CD14-positive monocyte (primary cell): ENCODE data around the gene ALAD. TPM values are rescaled to one million over a fixed set of nuclear protein-coding genes. Genes with fewer than 3 reads are reported as not detected.

Experiments used
- DNase-seq, 3 donors: peaks; one replicate each; pipeline ENCODE4 v3.0.0-alpha.2; 2011 to 2022
- H2AFZ ChIP-seq: 2 replicates; pipeline ENCODE4 v1.6.0; 2012; ENCODE audit warnings: mild to moderate bottlenecking, low read depth, low read length, inconsistent platforms; ENCODE audit not compliant: insufficient read depth, poor library complexity, severe bottlenecking
- H3K27ac ChIP-seq, 2 donors: 1 replicate in 1 of 2; 2 replicates in 1 of 2; pipeline ENCODE4 v1.5.1; 2012 to 2013; ENCODE audit warnings: low read length in 2 of 2, control low read depth in 1 of 2, inconsistent platforms in 1 of 2, low read depth in 1 of 2, mild to moderate bottlenecking in 1 of 2
- H3K27me3 ChIP-seq, 2 donors: one replicate each; pipeline versions ENCODE4 v1.6.0 to v1.6.1; 2011 to 2013; ENCODE audit warnings: low read length in 2 of 2; ENCODE audit not compliant: control insufficient read depth in 2 of 2, insufficient read depth in 2 of 2
- H3K36me3 ChIP-seq, 2 donors: replicated peaks in 1 of 2; 1 replicate in 1 of 2; 2 replicates in 1 of 2; pipeline versions ENCODE4 v1.5.1 to v1.6.1; 2012 to 2013; ENCODE audit warnings: low read length in 2 of 2, control low read depth in 1 of 2, inconsistent platforms in 1 of 2, mild to moderate bottlenecking in 1 of 2; ENCODE audit not compliant: insufficient read depth in 2 of 2, control insufficient read depth in 1 of 2
- H3K4me1 ChIP-seq, 2 donors: 1 replicate in 1 of 2; 2 replicates in 1 of 2; pipeline versions ENCODE4 v1.5.1 to v1.6.1; 2012 to 2013; ENCODE audit warnings: low read length in 2 of 2, control low read depth in 1 of 2, inconsistent platforms in 1 of 2, mild to moderate bottlenecking in 1 of 2, moderate library complexity in 1 of 2; ENCODE audit not compliant: insufficient read depth in 2 of 2, control insufficient read depth in 1 of 2
- H3K4me2 ChIP-seq: replicated peaks from 2 replicates; pipeline ENCODE3; 2012; ENCODE audit warnings: low read length, moderate library complexity, mild to moderate bottlenecking; ENCODE audit not compliant: poor library complexity, severe bottlenecking; ENCODE audit errors: extremely low read depth
- H3K4me3 ChIP-seq, 3 experiments: fragments of 200-600 bp in 1 of 3; sonication (generic) in 1 of 3; replicated peaks in 1 of 3; 1 replicate in 2 of 3; 2 replicates in 1 of 3; pipeline ENCODE4 v1.5.1; 2011 to 2013; ENCODE audit warnings: low read length in 3 of 3, mild to moderate bottlenecking in 3 of 3, control low read depth in 2 of 3, low read depth in 2 of 3, inconsistent platforms in 1 of 3, moderate library complexity in 1 of 3
- H3K79me2 ChIP-seq: 2 replicates; pipeline ENCODE4 v1.6.0; 2012; ENCODE audit warnings: mild to moderate bottlenecking, control low read depth, inconsistent platforms, low read length, moderate library complexity; ENCODE audit not compliant: insufficient read depth
- H3K9ac ChIP-seq: 2 replicates; pipeline ENCODE4 v1.6.0; 2017; ENCODE audit warnings: low read length, mild to moderate bottlenecking; ENCODE audit not compliant: insufficient read depth, poor library complexity, severe bottlenecking
- H3K9me3 ChIP-seq, 2 donors: replicated peaks in 1 of 2; 1 replicate in 1 of 2; 2 replicates in 1 of 2; pipeline versions ENCODE4 v1.5.1 to v1.6.1; 2012 to 2013; ENCODE audit warnings: low read length in 2 of 2, control low read depth in 1 of 2; ENCODE audit not compliant: control insufficient read depth in 1 of 2, insufficient read depth in 1 of 2
- H4K20me1 ChIP-seq: 2 replicates; pipeline ENCODE4 v1.6.0; 2012; ENCODE audit warnings: mild to moderate bottlenecking, low read length, control low read depth, moderate library complexity; ENCODE audit not compliant: insufficient read depth
- H3K27ac Mint-ChIP-seq, 7 donors: one replicate each; pipeline ENCODE4 v1.8.0; 2020; ENCODE audit warnings: mild to moderate bottlenecking in 7 of 7, mixed read lengths in 7 of 7, moderate library complexity in 6 of 7, inconsistent platforms in 2 of 7
- H3K27me3 Mint-ChIP-seq, 3 donors: one replicate each; pipeline ENCODE4 v1.8.0; 2021 to 2022; ENCODE audit warnings: low read depth in 3 of 3, mild to moderate bottlenecking in 3 of 3, mixed read lengths in 3 of 3, moderate library complexity in 3 of 3, inconsistent platforms in 1 of 3
- H3K36me3 Mint-ChIP-seq, 2 donors: one replicate each; pipeline ENCODE4 v1.8.0; 2020; ENCODE audit warnings: mixed read lengths in 2 of 2, inconsistent platforms in 1 of 2, mild to moderate bottlenecking in 1 of 2
- H3K4me1 Mint-ChIP-seq: one replicate; pipeline ENCODE4 v1.8.0; 2020; ENCODE audit warnings: mild to moderate bottlenecking, mixed read lengths
- H3K4me3 Mint-ChIP-seq, 2 donors: one replicate each; pipeline ENCODE4 v1.8.0; 2020; ENCODE audit warnings: mild to moderate bottlenecking in 2 of 2, mixed read lengths in 2 of 2, moderate library complexity in 1 of 2
- H3K9me3 Mint-ChIP-seq, 7 donors: one replicate each; pipeline ENCODE4 v1.8.0; 2020 to 2022; ENCODE audit warnings: mixed read lengths in 7 of 7, mild to moderate bottlenecking in 6 of 7, moderate library complexity in 6 of 7, inconsistent platforms in 2 of 7
- WGBS: methylation state at CpG from one replicate; pipeline ENCODE4 v1.1.5; 2013; ENCODE audit warnings: missing lambda C conversion rate; ENCODE audit not compliant: insufficient coverage; 5-methylcytosine and 5-hydroxymethylcytosine counted together
- intact Hi-C, 2 donors: fragments of 100-400 bp; cut with micrococcal nuclease; formaldehyde crosslinking; loops; one replicate each; pipeline versions ENCODE4 v1.15.0 to v1.15.1; 2023
- polyA plus RNA-seq, 3 donors: library from polyadenylated mRNA; depleted of rRNA in 1 of 3; unstranded in 2 of 3; stranded (reverse) in 1 of 3; fragments of 300-500 nt in 2 of 3; fragments of >200 nt in 1 of 3; fragmentation: Illumina TruSeq in 2 of 3; gene quantifications; 1 replicate in 2 of 3; 2 replicates in 1 of 3; pipeline ENCODE4 v1.2.3, GENCODE V29; 2012 to 2021
- TF ChIP-seq, protein P1 (sequence below): fragments of 200-600 bp; IDR thresholded peaks from one replicate; pipeline ENCODE4 v1.8.0; 2022; ENCODE audit warnings: antibody characterized with exemption, mild to moderate bottlenecking

Gene ALAD
- polyA plus RNA-seq, 3 donors, result 17.1 to 24.6 (median 20.9) TPM

DNA sequence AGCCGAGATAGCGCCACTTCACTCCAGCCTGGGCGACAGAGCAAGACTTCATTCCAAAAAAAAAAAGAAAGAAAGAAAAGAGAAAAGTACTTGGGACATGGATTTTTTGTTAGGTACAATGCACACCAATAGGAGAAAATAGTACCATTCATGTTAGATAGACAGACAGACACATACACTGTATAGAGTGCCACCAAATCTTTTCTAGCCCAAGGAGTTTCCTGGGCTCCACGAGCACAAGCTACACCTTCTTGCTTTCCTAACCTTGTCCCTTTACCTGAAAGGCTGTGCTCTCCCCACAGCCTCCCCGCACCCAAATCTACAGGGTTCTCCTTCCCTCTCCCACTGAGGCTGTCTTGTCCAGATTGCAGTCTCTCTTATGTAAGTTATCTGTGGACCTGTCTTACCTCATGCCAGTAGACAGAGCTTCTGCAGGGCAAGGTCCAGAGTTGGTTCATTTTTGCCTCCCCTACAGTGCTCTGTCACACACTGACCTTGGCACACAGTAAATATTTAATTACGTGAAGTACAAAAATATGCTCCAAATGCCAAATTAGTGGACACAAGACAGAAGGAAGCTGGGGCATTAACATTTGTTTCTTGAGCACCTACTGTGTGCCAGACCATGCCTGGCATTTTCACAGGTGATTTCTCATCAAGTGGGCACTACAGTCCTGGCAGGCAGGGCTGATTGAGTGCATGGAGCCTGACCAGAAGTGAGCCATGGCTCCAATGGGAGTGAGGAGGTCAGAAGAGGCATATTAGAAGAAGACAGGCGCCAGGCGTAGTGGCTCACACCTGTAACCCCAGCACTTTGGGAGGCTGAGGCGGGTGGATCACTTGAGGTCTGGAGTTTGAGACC, 5.9 kb downstream of the ALAD start:
- Mint-ChIP-seq H3K27ac (peak overlapping the region in 2 of 7 donors; percentile 28 to 55), H3K27me3 (peaks cover 0 to 2% (median 0%) of the 10 kb centered on the region in 3 donors), H3K9me3 (peaks cover 0 to 3% (median 0%) of the 10 kb centered on the region in 7 donors), H3K36me3 (peaks cover 53 to 61% of the 10 kb centered on the region in 2 donors), H3K4me3 (no peak overlapping the region), H3K4me1 (peaks cover 24% of the 10 kb centered on the region)
- TF ChIP-seq, protein P1, sequence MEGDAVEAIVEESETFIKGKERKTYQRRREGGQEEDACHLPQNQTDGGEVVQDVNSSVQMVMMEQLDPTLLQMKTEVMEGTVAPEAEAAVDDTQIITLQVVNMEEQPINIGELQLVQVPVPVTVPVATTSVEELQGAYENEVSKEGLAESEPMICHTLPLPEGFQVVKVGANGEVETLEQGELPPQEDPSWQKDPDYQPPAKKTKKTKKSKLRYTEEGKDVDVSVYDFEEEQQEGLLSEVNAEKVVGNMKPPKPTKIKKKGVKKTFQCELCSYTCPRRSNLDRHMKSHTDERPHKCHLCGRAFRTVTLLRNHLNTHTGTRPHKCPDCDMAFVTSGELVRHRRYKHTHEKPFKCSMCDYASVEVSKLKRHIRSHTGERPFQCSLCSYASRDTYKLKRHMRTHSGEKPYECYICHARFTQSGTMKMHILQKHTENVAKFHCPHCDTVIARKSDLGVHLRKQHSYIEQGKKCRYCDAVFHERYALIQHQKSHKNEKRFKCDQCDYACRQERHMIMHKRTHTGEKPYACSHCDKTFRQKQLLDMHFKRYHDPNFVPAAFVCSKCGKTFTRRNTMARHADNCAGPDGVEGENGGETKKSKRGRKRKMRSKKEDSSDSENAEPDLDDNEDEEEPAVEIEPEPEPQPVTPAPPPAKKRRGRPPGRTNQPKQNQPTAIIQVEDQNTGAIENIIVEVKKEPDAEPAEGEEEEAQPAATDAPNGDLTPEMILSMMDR, result no peak
- peaks cover 36 to 56% of the 10 kb centered on the region in 2 donors for H3K36me3 ChIP-seq
- DNase-seq, result no peak
- no peak overlapping the region for H2AFZ ChIP-seq
- H3K4me2 ChIP-seq, result no peak overlapping the region
- no peaks in the 10 kb centered on the region for H3K27me3 ChIP-seq
- no peak overlapping the region for H3K27ac ChIP-seq
- H4K20me1 ChIP-seq, result peaks cover 7% of the 10 kb centered on the region
- peaks cover 10 to 11% of the 10 kb centered on the region in 2 donors for H3K4me1 ChIP-seq
- no peaks in the 10 kb centered on the region for H3K9me3 ChIP-seq
- peaks cover 45% of the 10 kb centered on the region for H3K79me2 ChIP-seq
- no peak overlapping the region for H3K9ac ChIP-seq
- intact Hi-C loops, result no loop called here
- H3K4me3 ChIP-seq, result no peak overlapping the region
- WGBS, result 98% methylated on average over 4 of the region's 9 CpGs

DNA sequence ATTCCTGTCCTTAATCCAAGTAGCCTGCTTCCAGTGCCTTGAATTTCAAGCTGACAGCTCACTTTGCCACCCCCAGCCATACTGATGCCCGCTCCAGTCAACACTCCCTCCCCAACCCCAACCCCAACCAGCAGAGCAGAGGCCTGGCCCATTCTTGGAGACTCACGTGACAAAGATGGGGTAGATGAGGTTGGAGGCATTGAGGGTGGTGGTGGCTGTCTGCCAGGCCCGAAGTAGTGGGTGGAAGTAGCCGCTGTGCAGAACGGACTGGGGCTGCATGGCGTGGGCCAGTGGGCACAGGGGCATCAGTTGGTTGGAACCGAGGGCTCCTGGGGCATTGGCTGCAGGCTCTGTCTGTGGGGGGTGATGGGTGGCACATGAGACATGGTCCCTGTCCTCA, 7.8 kb downstream of the ALAD start:
- Histone ChIP-seq H3K9ac (no peak overlapping the region), H4K20me1 (peaks cover 7% of the 10 kb centered on the region), H3K4me3 (no peak overlapping the region), H3K27me3 (no peaks in the 10 kb centered on the region), H3K27ac (no peak overlapping the region), H3K79me2 (peaks cover 26% of the 10 kb centered on the region), H3K9me3 (no peaks in the 10 kb centered on the region), H3K36me3 (peaks cover 54 to 76% of the 10 kb centered on the region in 2 donors), H3K4me1 (no peaks in the 10 kb centered on the region), H3K4me2 (no peak overlapping the region), H2AFZ (no peak overlapping the region)
- Mint-ChIP-seq H3K27ac (peak overlapping the region in 1 of 7 donors; percentile 17), H3K36me3 (peaks cover 71 to 81% of the 10 kb centered on the region in 2 donors), H3K27me3 (peaks cover 0 to 2% (median 0%) of the 10 kb centered on the region in 3 donors), H3K9me3 (peaks cover 0 to 3% (median 0%) of the 10 kb centered on the region in 7 donors), H3K4me3 (no peak overlapping the region), H3K4me1 (peaks cover 8% of the 10 kb centered on the region)
- intact Hi-C loops, result no loop called here
- TF ChIP-seq, protein P1, result no peak
- WGBS, result 100% methylated on average over 5 of the region's 7 CpGs
- DNase-seq, result no peak
